Stimulated activated CD4-positive, alpha-beta T cell treated with anti-CD3 and anti-CD28 coated beads, Interleukin-1b, Interleukin-23, amount 100 ng/mL, for 4 hours (primary cell): Measurements from ENCODE around the gene PCID2.
"Not testable (repeated sequence)": the region's sequence is repeated elsewhere in the genome, so short reads cannot be mapped to it uniquely, and the experiment has no call there.

Source experiments
- DNase-seq, 2 donors: peaks; one replicate each; pipeline ENCODE4 v3.0.0-alpha.2; 2020; ENCODE audit warnings: low read depth in 2 of 2

Gene PCID2

DNA sequence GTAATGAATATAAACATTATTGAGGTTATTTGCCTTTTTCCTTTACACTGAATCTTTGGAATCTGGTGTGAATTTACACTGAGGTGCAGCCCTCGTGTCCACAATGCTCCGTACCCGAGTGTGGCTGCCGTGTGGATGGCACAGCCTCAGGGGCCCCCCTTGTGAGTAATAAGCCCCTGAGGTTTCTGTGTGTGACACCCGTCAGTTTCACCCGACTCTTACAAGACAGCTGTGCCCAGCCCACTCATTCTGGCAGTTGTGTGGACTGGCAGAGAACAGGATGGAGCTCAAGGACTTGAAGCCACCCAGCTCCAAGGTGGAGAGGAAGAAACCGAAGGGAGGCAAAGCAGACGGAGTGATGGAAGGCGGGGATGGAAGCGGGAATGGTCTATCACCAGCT, 42.2 kb downstream of the PCID2 start:
- no peak for DNase-seq

DNA sequence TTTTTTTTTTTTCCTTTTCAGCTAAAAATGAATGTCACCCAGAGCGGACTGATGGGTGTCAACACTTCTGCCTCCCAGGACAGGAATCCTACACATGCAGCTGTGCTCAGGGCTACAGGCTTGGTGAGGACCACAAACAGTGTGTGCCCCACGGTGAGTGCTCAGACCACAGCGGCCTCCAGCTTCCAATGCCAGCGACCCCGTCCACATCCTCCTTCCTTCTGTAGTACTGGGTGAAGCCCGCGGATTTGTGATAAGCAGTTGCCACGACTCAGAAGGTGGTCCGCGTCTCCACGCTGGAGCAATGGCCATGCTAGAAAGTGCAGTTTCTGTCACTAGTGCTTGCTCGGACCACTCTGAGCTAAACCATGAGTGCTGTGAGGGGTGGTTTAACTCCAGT, 44.0 kb downstream of the PCID2 start:
- no peak for DNase-seq

DNA sequence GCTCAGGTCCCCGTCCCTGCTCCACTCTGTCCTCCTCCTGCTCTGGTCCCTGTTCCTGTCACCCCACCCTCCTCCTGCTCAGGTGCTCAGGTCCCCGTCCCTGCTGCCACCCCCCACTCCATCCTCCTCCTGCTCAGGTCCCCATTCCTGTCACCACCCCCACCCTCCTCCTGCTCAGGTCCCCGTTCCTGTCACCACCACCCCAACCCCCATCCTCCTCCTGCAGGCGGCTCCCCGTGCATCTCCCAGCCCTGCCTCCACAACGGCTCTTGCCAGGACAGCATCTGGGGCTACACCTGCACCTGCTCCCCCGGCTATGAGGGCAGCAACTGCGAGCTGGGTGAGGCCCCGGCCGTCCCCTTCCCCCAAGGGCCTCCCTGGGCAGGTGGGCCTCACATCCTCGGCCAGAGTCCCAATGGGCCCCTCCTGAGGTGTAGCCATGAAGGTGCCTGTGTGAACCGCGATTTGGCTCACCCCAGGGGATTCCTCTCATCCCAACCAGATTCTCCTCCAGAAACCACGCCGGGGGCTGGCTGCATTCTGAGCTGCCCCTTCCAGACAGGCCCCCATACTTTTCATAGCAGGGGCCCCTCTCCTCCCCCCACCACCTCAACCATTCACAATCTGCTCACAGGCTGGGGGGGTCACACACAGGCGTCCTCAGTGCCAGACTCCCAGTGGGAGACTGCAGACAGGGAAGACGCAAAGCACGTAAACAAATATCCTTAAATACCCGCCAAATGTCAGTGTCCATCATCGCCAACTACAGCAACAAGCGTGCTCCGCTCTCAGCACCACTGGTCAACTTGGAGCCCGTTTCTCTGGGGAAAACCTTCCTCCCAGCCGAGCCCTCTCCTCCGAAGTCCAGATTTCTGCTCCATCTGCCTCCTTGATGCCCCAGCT, 45.4 kb downstream of the PCID2 start:
- no peak for DNase-seq

DNA sequence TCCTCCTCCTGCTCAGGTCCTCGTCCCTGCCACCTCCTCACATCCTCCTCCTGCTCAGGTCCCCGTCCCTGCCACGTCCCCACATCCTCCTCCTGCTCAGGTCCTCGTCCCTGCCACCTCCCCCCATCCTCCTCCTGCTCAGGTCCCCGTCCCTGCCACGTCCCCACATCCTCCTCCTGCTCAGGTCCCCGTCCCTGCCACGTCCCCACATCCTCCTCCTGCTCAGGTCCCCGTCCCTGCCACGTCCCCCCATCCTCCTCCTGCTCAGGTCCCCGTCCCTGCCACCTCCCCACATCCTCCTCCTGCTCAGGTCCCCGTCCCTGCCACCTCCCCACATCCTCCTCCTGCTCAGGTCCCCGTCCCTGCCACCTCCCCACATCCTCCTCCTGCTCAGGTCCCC, 46.5 kb downstream of the PCID2 start:
- not testable (repeated sequence) for DNase-seq

DNA sequence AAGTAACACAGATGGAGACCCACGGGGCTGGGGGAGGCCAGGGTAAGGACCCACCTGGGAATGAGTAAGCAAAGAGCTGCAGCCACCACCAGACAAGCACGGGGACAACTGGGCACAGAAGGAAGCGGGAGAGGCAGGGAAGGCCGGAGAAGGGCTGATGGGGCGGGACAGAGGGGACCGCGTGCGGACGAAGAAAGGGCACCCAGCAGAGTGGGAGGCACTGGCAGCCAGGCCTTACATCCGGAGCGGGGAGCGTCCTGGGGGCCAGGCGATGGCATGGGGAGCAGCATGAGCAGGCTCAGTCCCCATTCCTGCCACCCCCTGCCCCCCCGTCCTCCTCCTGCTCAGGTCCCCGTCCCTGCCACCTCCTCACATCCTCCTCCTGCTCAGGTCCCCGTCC, 47.0 kb downstream of the PCID2 start:
- DNase-seq: no peak

DNA sequence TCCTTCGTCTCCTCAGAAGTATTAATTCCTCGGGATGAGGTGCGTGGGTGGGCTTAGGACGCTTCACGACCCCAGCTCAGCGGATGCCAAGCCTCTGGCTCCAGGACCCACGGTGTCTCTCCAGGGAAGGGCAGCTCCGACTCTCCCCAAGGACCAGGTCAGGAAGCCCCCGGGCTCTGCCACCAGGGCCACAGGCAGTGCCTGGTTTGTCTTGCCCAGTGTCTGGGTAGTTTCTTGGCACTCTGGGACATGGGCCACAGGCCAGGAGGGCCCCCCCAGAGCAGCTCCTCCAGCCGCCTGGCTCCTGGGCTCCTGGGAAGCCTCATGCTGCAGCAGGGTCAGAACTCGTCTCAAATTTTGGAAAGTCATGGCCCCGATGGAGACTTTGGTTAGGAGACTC, 47.5 kb downstream of the PCID2 start:
- DNase-seq: no peak

DNA sequence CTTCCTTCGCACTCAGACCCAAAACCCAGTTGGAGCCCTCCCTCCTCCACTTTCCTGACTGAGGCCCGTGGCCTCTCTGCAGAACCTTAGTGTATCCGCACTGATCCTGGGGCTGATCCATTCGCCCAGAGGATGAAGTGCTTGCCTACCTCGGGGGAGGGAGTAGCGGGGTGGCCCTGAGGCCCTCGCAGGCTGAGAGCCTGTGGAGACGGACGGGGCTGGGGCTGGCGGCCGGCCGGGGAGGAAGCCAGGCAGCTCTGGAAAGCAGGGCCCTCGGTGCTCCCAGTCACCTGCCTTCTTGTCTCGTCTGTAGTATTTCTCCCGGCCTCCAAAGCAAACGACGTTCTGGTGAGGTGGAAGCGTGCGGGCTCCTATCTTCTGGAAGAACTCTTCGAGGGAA, 48.8 kb downstream of the PCID2 start:
- no peak for DNase-seq

DNA sequence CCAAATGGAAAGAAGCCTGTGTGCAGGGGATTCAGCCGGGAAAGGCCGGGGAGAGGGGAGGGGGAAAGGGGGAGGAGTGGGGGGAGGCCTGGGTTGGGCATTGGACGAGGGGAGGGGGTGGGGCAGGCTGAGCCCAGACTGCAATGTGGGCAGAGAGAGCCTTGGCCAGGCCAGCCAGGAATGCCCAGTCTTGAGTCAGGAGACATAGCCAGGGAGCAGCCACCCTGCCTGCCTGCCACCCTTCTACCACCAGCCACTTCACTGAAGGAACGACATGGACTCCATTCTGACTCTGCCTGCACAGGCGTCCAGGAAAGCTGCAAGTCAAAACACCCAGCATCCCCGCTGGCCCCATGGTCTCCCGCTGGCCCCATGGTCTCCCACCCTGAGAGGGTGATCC, 49.5 kb downstream of the PCID2 start:
- no peak for DNase-seq

DNA sequence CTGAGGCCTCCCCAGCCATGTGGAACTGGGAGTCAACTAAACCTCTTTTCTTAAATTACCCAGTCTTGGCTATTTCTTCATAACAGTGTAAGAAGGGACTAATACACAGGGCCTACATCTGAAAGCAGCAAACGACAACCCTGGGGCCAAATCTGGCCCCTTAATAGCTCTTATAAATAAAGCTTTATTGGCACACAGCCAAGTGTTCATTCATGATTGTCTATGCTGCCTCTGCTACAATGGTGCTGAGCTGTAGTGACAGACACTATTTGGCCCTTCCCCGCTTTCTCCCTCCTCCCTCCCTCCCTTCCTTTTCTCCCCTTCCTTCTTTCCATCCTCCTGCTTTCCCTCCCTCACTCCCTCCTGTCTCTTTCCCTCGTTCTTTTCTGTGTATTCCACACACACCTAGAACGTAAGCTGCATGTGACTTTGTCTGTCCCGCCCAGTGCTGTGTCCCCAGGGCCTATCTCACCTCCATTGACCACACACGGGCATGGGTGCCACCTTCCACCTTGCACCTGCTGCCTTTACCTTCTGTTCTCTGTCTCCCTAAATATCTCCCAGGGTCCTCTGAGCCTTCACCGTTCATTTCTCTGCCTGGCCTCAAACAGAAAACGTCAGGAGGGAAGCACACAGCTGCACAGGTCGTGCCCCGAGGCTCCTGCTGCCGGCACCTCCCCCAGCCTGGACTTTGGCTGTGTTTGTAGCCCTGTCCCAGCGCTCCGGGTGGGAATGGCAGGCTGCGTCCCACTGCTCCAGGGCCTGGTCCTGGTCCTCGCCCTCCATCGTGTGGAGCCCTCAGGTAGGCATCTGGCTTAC, 50.3 kb downstream of the PCID2 start, which contains the start of gene PROZ:
Gene PROZ, plus strand, starts transcription at position 720 of the 819 bp plus-strand sequence. Its CDS starts 13 bp downstream, at position 733.
- DNase-seq: no peak

DNA sequence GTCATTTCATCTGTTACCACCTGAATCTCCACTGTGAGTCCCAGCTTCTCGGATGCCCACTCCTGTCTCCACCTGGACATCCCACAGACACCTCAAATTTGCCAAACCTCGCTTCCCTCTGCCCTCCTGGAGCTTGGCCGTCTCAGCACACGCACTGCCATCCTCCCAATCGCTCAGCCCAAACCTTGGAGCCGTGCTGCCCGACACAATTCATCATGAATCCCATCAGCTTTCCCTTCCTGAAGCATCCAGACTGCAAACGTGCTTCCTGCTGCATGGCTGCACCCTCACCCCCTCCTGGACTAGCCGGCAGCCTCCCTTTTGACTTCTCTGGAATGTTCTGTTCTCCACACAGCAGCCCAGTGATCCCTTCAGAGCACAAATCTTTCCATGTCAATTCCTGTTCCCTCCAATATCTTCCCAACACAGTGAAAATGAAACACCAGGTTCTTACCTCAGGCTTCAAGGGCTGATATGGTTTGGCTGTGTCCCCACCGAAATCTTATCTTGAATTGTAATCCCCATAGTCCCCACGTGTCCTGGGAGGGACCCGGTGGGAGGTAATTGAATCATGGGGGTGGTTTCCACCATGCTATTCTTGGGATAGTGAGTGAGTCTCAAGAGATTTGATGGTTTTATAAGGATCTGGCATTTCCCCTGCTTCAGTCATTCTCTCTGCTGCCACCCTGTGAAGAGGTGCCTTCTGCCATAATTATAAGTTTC, 51.1 kb downstream of the PCID2 start:
- no peak for DNase-seq

DNA sequence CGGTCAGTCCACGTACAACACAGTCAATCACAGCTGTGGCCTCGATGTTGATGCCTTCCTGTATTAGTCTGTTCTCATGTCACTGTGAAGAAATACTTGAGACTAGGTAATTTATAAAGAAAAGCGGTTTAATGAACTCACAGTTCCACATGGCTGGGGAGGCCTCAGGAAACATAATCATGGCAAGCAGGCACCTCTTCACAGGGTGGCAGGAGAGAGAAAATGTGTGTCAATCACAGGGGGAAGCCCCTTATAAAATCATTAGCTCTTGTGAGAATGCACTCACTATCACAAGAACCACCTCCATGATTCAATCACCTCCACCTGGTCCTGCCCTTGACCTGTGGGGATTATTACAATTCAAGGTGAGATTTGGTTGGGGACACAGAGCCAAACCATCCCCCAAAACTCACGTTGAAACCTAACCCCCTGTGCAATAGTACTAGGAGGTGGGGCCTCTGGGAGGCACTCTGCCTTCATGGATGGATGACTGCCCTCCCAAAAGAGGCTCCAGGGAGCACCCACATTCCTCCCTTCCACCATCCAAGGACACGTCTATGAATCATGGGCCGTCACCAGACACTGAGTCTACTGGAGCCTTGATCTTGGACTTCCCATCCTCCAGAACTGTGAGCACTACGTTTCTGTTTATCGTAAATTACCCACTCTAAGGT, 52.4 kb downstream of the PCID2 start:
- no peak for DNase-seq

DNA sequence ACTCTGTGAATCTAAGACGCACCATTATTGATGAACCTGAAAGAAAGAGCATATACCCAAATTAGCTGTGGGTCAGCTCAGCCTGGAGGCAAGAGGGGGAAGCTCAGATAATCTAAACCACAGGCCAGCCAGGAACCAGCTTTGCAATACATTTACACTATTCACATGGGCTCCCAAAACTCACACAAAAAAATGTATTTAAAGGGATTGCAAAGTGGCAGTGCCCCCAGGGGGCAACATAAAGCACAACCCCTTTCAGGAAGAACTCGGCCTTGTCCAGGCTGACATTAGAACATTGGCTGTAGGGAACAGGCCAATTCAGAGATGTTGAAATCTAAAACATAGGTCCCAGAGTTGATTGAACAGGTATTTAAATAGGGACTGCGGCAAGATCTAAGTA, 53.3 kb downstream of the PCID2 start:
- DNase-seq: no peak

DNA sequence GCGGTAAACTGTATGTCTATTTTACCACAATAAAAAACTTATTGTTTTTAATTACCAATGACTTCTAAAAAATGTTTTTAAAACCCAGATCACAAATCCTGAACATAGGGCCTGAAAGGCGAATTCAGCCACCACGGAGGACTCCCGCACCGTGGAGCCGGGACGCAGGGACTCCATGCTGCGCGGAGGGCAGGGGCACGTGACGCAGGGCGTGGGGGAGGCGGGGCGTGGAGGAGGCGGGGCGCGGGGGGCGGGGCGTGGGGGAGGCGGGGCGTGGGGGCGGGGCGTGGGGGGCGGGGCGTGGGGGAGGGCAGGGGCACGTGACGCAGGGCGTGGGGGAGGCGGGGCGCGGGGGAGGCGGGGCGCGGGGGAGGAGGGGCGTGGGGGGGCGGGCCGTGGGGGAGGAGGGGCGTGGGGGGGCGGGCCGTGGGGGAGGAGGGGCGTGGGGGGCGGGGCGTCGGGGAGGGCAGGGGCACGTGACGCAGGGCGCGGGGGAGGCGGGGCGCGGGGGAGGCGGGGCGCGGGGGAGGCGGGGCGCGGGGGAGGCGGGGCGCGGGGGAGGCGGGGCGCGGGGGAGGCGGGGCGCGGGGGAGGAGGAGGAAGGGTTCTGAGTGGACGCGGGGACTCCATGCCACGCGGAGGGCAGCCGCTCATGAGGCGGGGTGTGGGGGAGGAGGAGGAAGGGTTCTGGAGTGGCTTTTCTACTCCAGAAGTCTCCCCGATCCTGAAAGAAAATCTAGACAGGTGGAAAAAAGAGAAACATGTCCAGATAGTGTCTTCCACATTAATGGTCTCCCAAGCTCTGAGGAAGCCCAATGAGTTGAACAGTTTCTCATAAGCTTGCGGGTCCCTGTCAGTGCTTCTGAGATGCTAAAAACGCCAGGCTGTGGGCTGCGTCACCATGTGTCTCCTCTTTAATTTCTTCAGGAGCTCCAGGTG, 54.4 kb downstream of the PCID2 start:
- peak; percentile 63 to 69 for DNase-seq

DNA sequence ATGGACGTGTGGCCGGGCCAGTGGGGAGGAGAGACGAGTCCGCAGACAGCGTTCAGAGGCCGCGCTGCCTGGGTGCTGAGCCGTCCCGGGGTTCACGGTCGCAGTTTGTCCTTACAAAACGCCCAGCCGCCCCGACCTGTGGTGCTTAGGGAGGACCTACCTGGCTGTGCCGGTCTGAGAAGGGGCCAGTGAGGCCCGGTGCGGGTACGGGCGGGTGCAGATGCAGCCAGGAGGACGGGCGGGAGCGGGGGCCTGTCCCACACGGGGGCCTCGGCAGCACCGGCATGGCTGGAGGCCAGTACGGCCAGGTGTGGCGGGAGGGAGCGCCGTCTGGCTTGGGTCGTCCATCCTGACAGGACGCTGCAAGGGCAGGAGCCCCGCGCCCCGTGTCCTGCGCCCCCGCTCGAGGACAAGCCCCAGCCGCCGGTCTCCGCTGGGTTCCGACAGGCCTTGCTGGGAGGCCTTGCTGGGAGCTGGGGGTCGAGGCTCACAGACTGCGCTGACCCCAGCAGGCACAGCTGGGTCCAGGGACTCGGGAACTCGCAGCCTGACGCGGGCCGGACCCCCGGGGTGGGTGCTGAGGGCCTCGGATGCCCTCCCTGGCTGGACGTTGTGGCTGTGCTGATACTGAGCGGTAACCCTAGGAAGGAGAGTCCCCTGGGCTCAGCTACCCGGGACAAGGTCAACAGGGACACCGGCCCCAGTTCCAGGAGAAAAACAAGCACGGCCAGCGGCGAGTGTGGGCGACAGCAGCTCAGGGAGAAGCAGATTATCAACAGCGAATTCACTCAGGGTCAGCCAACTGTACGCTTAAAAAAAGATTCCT, 55.3 kb downstream of the PCID2 start:
- DNase-seq: no peak

DNA sequence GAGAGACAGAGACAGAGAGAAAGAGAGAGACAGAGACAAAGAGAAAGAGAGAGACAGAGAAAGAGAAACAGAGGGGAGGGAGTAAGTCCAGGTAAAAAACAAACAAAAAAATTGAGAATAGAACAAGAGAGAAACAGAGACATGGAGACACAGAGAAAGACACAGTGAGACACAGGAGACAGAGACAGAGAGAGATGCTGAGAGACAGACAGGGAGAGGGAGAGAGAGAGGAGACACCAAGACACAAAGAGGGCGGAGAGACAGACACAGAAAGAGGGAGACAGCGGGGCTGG, 55.8 kb downstream of the PCID2 start:
- no peak for DNase-seq

DNA sequence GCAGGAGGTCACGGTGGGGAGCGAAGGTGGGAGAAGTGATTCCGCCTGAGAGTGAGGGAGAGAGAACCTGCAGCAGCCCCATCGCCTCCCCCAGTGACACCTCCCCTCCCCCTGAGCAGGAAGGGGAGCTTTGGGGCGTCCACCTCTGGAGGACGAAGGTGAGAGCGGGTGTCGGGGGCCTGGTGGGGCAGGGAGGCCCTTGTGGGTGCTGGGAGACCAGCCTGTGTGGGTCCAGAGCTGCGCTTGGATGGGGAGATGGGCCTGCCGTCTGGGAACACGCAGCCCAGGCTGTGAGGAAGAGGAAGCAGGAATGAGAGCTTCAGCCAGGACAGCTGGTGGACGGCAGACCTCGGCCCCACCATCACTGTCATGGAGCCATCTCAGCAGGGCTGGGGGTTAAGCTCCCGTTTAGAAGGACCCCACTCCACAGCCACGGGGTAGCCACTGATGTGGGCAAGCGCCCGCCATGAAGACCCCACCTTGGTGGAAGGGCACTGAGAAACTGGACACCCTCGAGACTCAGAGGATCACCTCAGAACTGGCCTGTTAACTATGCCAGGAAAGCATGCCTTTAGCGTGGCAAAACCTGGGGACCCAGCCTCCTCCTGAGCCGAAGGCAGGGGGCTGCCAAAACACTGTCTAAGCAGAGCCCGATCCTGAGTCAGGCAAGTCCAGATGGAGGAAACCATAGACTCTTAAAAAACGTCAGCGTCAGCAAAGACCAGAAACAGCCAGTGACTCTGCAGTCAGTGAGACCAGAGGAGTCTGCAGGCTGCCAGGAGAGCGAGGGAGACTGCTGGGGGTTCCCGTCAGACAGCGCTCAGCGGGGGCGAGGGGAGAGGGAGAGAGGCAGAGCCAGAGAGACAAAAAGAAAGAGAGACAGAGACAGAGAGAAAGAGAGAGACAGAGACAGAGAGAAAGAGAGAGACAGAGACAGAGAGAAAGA, 56.5 kb downstream of the PCID2 start:
- DNase-seq: no peak

DNA sequence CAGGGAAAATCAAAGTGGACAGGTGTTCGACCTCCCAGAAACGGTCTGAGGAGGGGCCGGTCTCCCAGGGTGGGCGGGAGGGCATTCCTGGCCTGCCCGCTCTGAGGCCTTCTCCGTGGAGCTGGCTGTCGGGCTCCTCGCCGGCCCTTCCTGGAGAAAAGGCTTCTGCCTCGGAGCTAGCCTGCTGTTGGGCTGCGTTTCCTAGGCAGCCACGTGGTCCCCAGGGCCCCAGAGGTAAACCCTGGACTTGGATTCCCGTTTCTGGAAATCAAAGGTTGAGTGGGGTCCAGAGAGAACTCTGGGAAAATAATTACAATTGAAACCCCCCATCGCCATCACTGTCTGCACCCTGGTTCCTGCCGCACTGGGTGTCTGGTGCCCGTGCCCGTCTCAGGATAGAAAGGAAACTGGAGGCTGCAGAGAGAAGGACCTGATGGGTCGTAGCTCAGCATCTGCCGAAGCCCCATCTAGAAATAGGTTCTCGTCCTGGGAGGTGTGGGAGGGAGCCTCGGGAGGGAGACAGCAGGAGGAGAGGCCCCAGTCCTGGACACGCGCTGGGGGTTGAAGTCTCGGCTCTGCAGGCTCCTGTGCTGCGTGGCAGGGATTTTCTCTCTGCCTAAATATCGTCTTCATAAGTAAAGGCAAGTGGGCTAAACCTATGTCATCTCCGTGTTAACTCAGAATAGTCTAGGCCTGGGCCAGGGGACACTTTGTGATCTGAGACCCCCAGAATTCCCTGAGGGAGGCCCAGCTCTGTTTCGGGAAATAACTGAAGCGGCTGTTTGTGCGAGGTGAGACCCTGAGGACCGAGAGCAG, 57.7 kb downstream of the PCID2 start:
- DNase-seq: no peak
